ENCODE measurements around the gene BMP7. TPM values are rescaled to one million over a fixed set of nuclear protein-coding genes. Genes with fewer than 3 reads are reported as not detected.
A peak's percentile ranks its signal among the peaks of the same experiment; 100 is the strongest.

BMP7 gene
- total and polyA plus RNA-seq, 2 experiments from 2014 or later = 130 to 276 TPM

DNA sequence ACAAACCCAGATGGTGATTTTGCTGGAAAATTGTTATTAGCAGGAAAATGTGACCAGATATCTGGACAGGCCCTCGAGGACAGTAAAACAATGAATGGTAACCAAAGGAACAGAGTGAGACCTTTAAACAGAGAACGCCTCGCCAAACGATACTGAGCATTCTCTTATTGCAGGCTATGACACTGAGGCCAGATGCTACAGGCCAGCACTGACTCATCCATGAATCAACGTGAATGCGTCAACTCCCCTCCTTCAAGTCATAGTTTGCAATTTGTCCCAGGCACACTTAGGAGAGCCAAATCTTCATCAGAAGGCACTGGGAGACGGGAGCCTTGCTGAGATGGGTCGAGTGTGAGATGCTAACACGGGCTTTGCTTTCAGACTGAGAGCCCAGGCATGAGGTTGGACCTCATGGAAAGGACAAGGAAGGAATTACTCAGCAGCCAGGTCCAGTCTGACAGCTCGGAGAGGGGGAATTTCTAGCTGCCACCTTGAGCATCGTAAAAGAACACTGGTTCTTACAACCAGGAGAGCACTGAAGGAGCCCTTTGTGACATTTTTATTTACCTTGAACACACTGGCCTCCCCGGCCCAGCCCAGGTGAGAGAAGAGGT is 60.7 kb downstream of the BMP7 start:
- H3K4me1 ChIP-seq (ENCODE audit: low read depth) = peaks cover 22% of the 10 kb centered on the region
- H3K27ac ChIP-seq = peak overlapping the region; percentile 68
- DNase-seq (ENCODE audit: low read depth in 1 of 2, low spot score in 1 of 2) = peak in 1 of 2 donors; percentile 21
- no peak overlapping the region for H3K4me3 ChIP-seq
- H3K36me3 ChIP-seq = peaks cover 10% of the 10 kb centered on the region
- TF ChIP-seq CTCF (IDR thresholded peaks at IDR 0.05; ENCODE audit: low read depth, low read length) = no peak
- H3K9me3 ChIP-seq (ENCODE audit: low read depth) = no peaks in the 10 kb centered on the region
- no peaks in the 10 kb centered on the region for H3K27me3 ChIP-seq

- H3K9me3 ChIP-seq (ENCODE audit: low read depth) = no peaks in the 10 kb centered on the region
- H3K27ac ChIP-seq = peak overlapping the region; percentile 68
- H3K36me3 ChIP-seq = peaks cover 10% of the 10 kb centered on the region
- no peak overlapping the region for H3K4me3 ChIP-seq
- TF ChIP-seq CTCF (IDR thresholded peaks at IDR 0.05; ENCODE audit: low read depth, low read length) = no peak
- H3K27me3 ChIP-seq = no peaks in the 10 kb centered on the region
- H3K4me1 ChIP-seq (ENCODE audit: low read depth) = peaks cover 23% of the 10 kb centered on the region
- DNase-seq (ENCODE audit: low read depth in 1 of 2, low spot score in 1 of 2) = peak in 1 of 2 donors; percentile 59
Observed at GRCh38 chr20:57203986-57204385, 62.5 kb downstream of the BMP7 start.

GRCh38 chr20:57203204-57203603 is 63.2 kb downstream of the BMP7 start:
- Histone ChIP-seq H3K9me3 (ENCODE audit: low read depth) (no peaks in the 10 kb centered on the region), H3K27ac (peak overlapping the region; percentile 68), H3K4me1 (ENCODE audit: low read depth) (peaks cover 28% of the 10 kb centered on the region), H3K4me3 (no peak overlapping the region), H3K27me3 (no peaks in the 10 kb centered on the region), H3K36me3 (peaks cover 4% of the 10 kb centered on the region)
- no peak for TF ChIP-seq CTCF (IDR thresholded peaks at IDR 0.05; ENCODE audit: low read depth, low read length)
- no peak for DNase-seq (ENCODE audit: low read depth in 1 of 2, low spot score in 1 of 2)

- DNase-seq (ENCODE audit: low read depth in 1 of 2, low spot score in 1 of 2) = no peak
- TF ChIP-seq CTCF (IDR thresholded peaks at IDR 0.05; ENCODE audit: low read depth, low read length) = no peak
- Histone ChIP-seq H3K4me1 (ENCODE audit: low read depth) (peaks cover 28% of the 10 kb centered on the region), H3K36me3 (peaks cover 4% of the 10 kb centered on the region), H3K27me3 (no peaks in the 10 kb centered on the region), H3K9me3 (ENCODE audit: low read depth) (no peaks in the 10 kb centered on the region), H3K4me3 (no peak overlapping the region), H3K27ac (peak overlapping the region; percentile 65)
Observed at GRCh38 chr20:57202309-57202708, 64.1 kb downstream of the BMP7 start.

DNA sequence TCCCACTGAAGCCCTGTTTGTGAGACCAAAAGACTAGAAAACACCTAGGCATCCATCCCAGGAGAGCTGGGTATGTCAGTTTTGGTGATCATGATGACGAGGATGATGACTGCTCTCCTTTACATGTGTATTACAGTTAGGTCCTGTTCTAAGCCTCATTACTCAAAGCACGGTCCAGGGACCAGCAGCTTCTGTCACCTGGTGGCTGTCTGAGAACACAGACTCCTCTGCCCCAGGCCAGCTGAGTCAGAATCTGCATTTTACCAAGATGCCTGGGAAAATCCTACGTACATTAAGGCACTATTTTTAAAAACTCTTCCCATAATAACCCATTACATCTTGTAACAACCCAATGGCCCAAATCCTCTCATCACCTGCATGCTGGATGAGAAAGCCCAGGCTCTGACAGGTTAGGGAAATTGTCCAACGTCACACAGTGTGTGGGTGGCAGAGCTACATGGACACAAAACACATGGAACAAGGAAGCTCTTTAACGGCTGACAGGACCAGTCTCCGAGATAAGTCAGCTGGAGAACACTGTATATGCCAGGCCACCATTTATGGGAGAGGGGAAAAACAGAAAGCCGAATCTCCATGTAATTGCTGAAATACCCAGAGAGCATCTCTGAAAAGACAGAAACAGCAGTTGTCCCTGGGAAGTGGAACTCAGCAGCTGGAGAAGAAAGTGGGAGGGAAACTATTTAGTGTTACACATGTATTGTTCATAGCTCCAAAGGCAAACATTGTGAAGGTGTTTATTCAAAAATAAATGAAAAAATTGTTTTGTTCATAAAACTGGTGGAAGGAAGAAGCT is 65.4 kb downstream of the BMP7 start:
- Histone ChIP-seq H3K27me3 (no peaks in the 10 kb centered on the region), H3K27ac (peak overlapping the region; percentile 65)
- TF ChIP-seq CTCF (IDR thresholded peaks at IDR 0.05; ENCODE audit: low read depth, low read length) = no peak

More for the DNA sequence above, 65.4 kb downstream of the BMP7 start:
- DNase-seq (ENCODE audit: low read depth in 1 of 2, low spot score in 1 of 2) = peak in 1 of 2 donors; percentile 37
- Histone ChIP-seq H3K36me3 (peaks cover 4% of the 10 kb centered on the region), H3K4me1 (ENCODE audit: low read depth) (peaks cover 28% of the 10 kb centered on the region), H3K9me3 (ENCODE audit: low read depth) (no peaks in the 10 kb centered on the region), H3K4me3 (no peak overlapping the region)

All from cardiac muscle cell (in vitro differentiated cells and primary cell).